ENCODE measurements around the gene FAM171A1.

The FAM171A1 gene

GRCh38 chr10:15370212-15370855 is 755 bp downstream of the FAM171A1 start:
- DNase-seq = no peak

DNA sequence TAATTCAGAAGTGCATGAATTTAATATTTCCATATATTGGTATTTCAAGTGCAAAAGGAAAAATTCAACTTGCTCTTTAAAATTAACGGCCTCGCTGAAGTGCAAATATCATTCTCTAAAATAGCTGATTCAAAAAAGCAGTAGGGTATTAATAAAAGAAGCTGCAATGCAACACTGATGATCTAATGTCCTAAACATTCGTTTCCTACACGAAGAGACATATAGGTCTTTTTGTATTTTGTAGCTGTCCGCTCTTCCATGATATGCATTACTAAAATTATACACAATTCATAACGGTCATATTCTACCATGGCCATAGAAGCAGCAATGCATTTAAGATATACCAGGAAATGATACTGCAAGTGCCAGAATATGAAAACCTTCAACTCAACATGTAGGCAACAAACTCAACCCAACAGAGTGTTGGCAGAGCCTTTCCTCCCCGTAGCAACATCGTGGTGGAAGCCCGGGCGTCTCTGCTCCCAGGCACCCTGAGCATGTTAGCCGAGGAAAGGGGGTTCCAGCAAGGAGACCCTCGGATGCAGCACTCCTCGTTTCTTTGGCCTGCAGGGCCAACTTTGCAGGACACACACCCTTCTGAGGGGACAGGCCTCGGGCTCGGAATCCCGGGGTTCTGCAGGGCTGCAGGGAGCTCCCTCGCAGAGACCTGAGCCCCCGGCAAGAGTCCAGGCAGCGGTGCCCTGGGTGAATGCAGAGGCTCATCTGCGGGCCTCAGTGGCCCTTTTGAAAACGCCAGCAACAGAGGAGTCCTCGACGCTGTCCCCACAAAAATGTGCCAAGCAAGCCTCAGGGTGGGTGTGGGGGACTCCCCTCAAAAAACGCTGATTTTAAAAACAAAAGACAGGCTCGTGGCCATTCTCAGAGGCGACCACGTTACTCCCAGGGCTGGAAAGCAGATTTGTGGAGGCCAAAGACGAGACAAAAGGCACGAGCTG is 1.6 kb downstream of the FAM171A1 start:
- no peak for DNase-seq

GRCh38 chr10:15368101-15368855 is 2.8 kb downstream of the FAM171A1 start:
- DNase-seq = no peak

GRCh38 chr10:15367296-15368085 is 3.6 kb downstream of the FAM171A1 start:
- no peak for DNase-seq

GRCh38 chr10:15365692-15366091 is 5.4 kb downstream of the FAM171A1 start:
- no peak for DNase-seq

- no peak for DNase-seq
These were observed 7.1 kb downstream of the FAM171A1 start for GRCh38 chr10:15364001-15364400.

- DNase-seq = no peak
These were observed 8.1 kb downstream of the FAM171A1 start for GRCh38 chr10:15363031-15363430.

DNA sequence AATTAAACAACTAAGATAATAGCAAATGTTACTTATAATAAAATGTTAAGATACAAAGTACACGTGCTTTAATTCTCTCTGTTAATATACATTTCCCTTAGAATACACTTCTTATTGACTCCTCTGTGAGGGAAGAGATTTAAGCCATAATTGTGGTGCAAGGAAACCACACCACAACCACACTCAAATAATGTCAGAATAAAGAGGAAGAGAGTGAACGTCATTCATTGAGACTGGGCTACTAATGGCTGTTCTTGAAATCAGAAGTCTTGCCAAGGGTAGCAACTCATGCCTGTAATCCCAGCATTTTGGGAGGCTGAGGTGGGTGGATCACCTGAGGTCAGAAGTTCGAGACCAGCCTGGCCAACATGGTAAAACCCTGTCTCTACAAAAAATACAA is 10.0 kb downstream of the FAM171A1 start:
- no peak for DNase-seq

- DNase-seq = no peak
These were observed 10.5 kb downstream of the FAM171A1 start for GRCh38 chr10:15360566-15360965.

GRCh38 chr10:15353471-15354017 is 17.5 kb downstream of the FAM171A1 start:
- DNase-seq = no peak

DNA sequence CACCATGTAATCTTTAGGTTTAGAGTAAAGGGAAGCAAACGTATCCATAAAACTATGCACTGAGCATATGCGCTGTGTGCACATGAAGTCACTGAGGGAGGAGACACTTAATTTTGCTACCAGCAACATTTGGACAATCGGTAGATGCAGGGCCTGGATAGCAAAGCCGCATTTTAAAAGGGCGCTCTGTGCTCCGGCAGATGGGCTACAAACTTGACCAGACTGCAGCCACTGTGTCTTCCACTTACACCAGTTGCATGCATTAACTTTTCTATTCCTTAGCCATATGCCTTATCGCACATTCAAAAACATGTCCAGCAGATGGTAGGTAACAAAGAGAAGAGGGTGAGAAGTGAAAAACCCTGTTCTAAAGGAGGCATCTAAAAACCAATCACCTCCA is 18.3 kb downstream of the FAM171A1 start:
- DNase-seq = no peak

GRCh38 chr10:15352201-15352600 is 18.9 kb downstream of the FAM171A1 start:
- DNase-seq = no peak

GRCh38 chr10:15351099-15351820 is 19.8 kb downstream of the FAM171A1 start:
- DNase-seq = no peak

GRCh38 chr10:15349112-15349511 is 22.0 kb downstream of the FAM171A1 start:
- no peak for DNase-seq

DNA sequence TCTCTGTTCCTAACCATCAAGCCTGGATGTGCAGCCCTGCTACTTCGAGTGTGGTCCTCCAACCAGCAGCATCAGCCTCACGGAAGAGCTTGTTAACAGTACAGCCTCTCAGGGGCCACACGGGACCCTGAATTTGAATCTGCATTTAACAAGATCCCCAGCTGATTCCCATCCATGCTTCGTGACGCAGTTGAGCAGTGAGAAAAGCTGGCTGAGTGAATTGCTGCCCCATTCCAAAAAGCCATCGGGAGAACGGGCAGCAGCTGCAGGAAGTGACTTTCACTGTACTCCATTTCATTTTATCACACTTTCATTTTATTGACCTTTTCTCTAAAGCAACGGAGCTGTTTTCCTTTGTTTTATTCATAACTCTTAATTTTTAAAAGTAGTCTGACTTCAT is 22.5 kb downstream of the FAM171A1 start:
- peak; percentile 10 for DNase-seq

GRCh38 chr10:15347150-15347549 is 23.9 kb downstream of the FAM171A1 start:
- DNase-seq = no peak

- no peak for DNase-seq
These were observed 24.5 kb downstream of the FAM171A1 start for GRCh38 chr10:15346440-15347141.

DNA sequence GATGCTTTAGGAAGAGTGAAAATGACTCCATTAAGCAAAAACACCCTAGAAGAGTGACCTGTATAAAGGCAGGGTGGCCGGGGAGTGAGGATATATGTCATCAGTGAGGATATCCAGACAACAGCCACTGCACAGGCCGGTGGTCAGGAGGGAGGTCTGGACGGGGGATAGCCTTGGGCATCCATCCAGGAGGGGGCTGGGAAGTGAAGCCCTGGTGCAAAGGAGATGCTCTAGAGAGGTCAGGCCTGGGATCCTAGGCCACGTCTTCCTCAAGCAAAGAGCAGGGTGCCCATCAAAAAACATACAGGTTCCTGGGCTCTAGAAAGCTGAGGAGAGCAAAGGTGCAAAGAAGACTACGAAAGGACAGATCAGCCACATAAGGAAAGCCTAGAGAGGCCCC is 25.6 kb downstream of the FAM171A1 start:
- no peak for DNase-seq

DNA sequence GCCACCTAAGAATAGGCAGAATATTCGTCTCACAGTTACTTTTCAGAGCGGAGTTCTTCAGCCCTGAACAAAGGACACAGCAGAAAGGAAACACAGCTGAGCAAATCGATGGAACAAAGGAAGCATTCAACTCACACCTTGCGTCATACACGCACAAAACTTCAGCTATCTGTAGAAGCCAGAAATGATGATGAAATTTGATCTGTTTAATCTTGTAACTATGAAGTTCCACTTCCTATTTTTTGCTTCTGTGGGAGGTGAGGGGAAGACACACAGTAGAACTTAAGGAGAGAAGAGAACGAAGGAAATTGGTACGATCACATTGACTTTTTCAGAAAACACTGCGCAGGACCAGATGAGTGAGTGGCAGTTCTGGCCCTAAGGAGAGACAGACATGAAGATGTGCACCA is 26.2 kb downstream of the FAM171A1 start:
- DNase-seq = peak; percentile 10

- no peak for DNase-seq
These were observed 26.7 kb downstream of the FAM171A1 start for GRCh38 chr10:15344256-15344875.

All from NCI-H1105 (cell line).